Activated T-cell treated with anti-CD3 and anti-CD28 coated beads, Interleukin-2, amount 50 U/mL, for 24 hours (primary cell): ENCODE results near the gene KCNQ5.

Source experiments
- DNase-seq: peaks from one replicate; pipeline ENCODE4 v3.0.0-alpha.2; 2020
- H3K27ac Mint-ChIP-seq: 2 replicates; pipeline ENCODE4 v1.8.0; 2020; ENCODE audit warnings: mild to moderate bottlenecking, mixed read lengths
- H3K27me3 Mint-ChIP-seq: 2 replicates; pipeline ENCODE4 v1.8.0; 2020; ENCODE audit warnings: mixed read lengths
- H3K36me3 Mint-ChIP-seq: 2 replicates; pipeline ENCODE4 v1.8.0; 2020; ENCODE audit warnings: low read depth, mixed read lengths
- H3K4me1 Mint-ChIP-seq: 2 replicates; pipeline ENCODE4 v1.8.0; 2020; ENCODE audit warnings: low read depth, mixed read lengths
- H3K4me3 Mint-ChIP-seq: 2 replicates; pipeline ENCODE4 v1.8.0; 2020; ENCODE audit warnings: mild to moderate bottlenecking, moderate library complexity, mixed read lengths
- H3K9me3 Mint-ChIP-seq: 2 replicates; pipeline ENCODE4 v1.8.0; 2020; ENCODE audit warnings: mixed read lengths

Gene KCNQ5

GRCh38 chr6:73004231-73004630 is 382.4 kb downstream of the KCNQ5 start:
- Mint-ChIP-seq H3K27me3 (no peaks in the 10 kb centered on the region), H3K27ac (no peak overlapping the region), H3K4me3 (no peak overlapping the region), H3K4me1 (no peaks in the 10 kb centered on the region), H3K9me3 (peaks cover 6% of the 10 kb centered on the region), H3K36me3 (peaks cover 17% of the 10 kb centered on the region)
- DNase-seq, result no peak

- H3K36me3 Mint-ChIP-seq, result peaks cover 17% of the 10 kb centered on the region
- H3K4me3 Mint-ChIP-seq, result no peak overlapping the region
- no peak for DNase-seq
- H3K27me3 Mint-ChIP-seq, result no peaks in the 10 kb centered on the region
- H3K9me3 Mint-ChIP-seq, result peaks cover 6% of the 10 kb centered on the region
- H3K4me1 Mint-ChIP-seq, result no peaks in the 10 kb centered on the region
- no peak overlapping the region for H3K27ac Mint-ChIP-seq
These were observed 383.0 kb downstream of the KCNQ5 start for GRCh38 chr6:73004861-73005260.

- no peak overlapping the region for H3K27ac Mint-ChIP-seq
- H3K27me3 Mint-ChIP-seq, result no peaks in the 10 kb centered on the region
- no peaks in the 10 kb centered on the region for H3K4me1 Mint-ChIP-seq
- no peak overlapping the region for H3K4me3 Mint-ChIP-seq
- H3K36me3 Mint-ChIP-seq, result peaks cover 17% of the 10 kb centered on the region
- no peak for DNase-seq
- peaks cover 6% of the 10 kb centered on the region for H3K9me3 Mint-ChIP-seq
These were observed 384.3 kb downstream of the KCNQ5 start for GRCh38 chr6:73006146-73006545.

GRCh38 chr6:73011945-73012344 is 390.1 kb downstream of the KCNQ5 start:
- Mint-ChIP-seq H3K9me3 (peaks cover 3% of the 10 kb centered on the region), H3K36me3 (peaks cover 11% of the 10 kb centered on the region), H3K4me1 (no peaks in the 10 kb centered on the region), H3K27me3 (no peaks in the 10 kb centered on the region), H3K4me3 (no peak overlapping the region), H3K27ac (no peak overlapping the region)
- DNase-seq, result no peak

- no peaks in the 10 kb centered on the region for H3K36me3 Mint-ChIP-seq
- no peak for DNase-seq
- no peaks in the 10 kb centered on the region for H3K27me3 Mint-ChIP-seq
- no peak overlapping the region for H3K27ac Mint-ChIP-seq
- H3K4me1 Mint-ChIP-seq, result no peaks in the 10 kb centered on the region
- H3K9me3 Mint-ChIP-seq, result no peaks in the 10 kb centered on the region
- no peak overlapping the region for H3K4me3 Mint-ChIP-seq
These were observed 395.6 kb downstream of the KCNQ5 start for GRCh38 chr6:73017476-73017875.

GRCh38 chr6:73024598-73024997 is 402.7 kb downstream of the KCNQ5 start:
- H3K4me3 Mint-ChIP-seq, result no peak overlapping the region
- H3K36me3 Mint-ChIP-seq, result no peaks in the 10 kb centered on the region
- no peaks in the 10 kb centered on the region for H3K9me3 Mint-ChIP-seq
- no peak for DNase-seq
- H3K4me1 Mint-ChIP-seq, result no peaks in the 10 kb centered on the region
- no peak overlapping the region for H3K27ac Mint-ChIP-seq
- no peaks in the 10 kb centered on the region for H3K27me3 Mint-ChIP-seq

- Mint-ChIP-seq H3K27ac (no peak overlapping the region), H3K9me3 (no peaks in the 10 kb centered on the region), H3K27me3 (no peaks in the 10 kb centered on the region), H3K4me1 (peaks cover 11% of the 10 kb centered on the region), H3K4me3 (no peak overlapping the region), H3K36me3 (no peaks in the 10 kb centered on the region)
- DNase-seq, result no peak
These were observed 405.8 kb downstream of the KCNQ5 start for GRCh38 chr6:73027691-73028090.

- H3K27me3 Mint-ChIP-seq, result no peaks in the 10 kb centered on the region
- DNase-seq, result no peak
- H3K4me3 Mint-ChIP-seq, result no peak overlapping the region
- H3K9me3 Mint-ChIP-seq, result no peaks in the 10 kb centered on the region
- peaks cover 13% of the 10 kb centered on the region for H3K4me1 Mint-ChIP-seq
- H3K36me3 Mint-ChIP-seq, result no peaks in the 10 kb centered on the region
- H3K27ac Mint-ChIP-seq, result no peak overlapping the region
These were observed 406.4 kb downstream of the KCNQ5 start for GRCh38 chr6:73028124-73028766.

- H3K36me3 Mint-ChIP-seq, result no peaks in the 10 kb centered on the region
- no peaks in the 10 kb centered on the region for H3K27me3 Mint-ChIP-seq
- H3K9me3 Mint-ChIP-seq, result no peaks in the 10 kb centered on the region
- H3K27ac Mint-ChIP-seq, result no peak overlapping the region
- H3K4me1 Mint-ChIP-seq, result peaks cover 13% of the 10 kb centered on the region
- no peak for DNase-seq
- no peak overlapping the region for H3K4me3 Mint-ChIP-seq
These were observed 407.1 kb downstream of the KCNQ5 start for GRCh38 chr6:73028893-73029450.

- H3K4me1 Mint-ChIP-seq, result peaks cover 13% of the 10 kb centered on the region
- no peak overlapping the region for H3K27ac Mint-ChIP-seq
- no peaks in the 10 kb centered on the region for H3K27me3 Mint-ChIP-seq
- DNase-seq, result no peak
- no peak overlapping the region for H3K4me3 Mint-ChIP-seq
- H3K36me3 Mint-ChIP-seq, result no peaks in the 10 kb centered on the region
- H3K9me3 Mint-ChIP-seq, result no peaks in the 10 kb centered on the region
These were observed 408.4 kb downstream of the KCNQ5 start for GRCh38 chr6:73030257-73030656.

- DNase-seq, result no peak
- Mint-ChIP-seq H3K9me3 (no peaks in the 10 kb centered on the region), H3K4me3 (no peak overlapping the region), H3K4me1 (peaks cover 13% of the 10 kb centered on the region), H3K27ac (no peak overlapping the region), H3K27me3 (no peaks in the 10 kb centered on the region), H3K36me3 (no peaks in the 10 kb centered on the region)
These were observed 409.2 kb downstream of the KCNQ5 start for GRCh38 chr6:73030791-73031782.

GRCh38 chr6:73032586-73032985 is 410.7 kb downstream of the KCNQ5 start:
- Mint-ChIP-seq H3K27me3 (no peaks in the 10 kb centered on the region), H3K4me1 (peaks cover 13% of the 10 kb centered on the region), H3K4me3 (no peak overlapping the region), H3K9me3 (no peaks in the 10 kb centered on the region), H3K27ac (no peak overlapping the region), H3K36me3 (peaks cover 4% of the 10 kb centered on the region)
- no peak for DNase-seq

- H3K27me3 Mint-ChIP-seq, result no peaks in the 10 kb centered on the region
- H3K27ac Mint-ChIP-seq, result no peak overlapping the region
- H3K36me3 Mint-ChIP-seq, result peaks cover 4% of the 10 kb centered on the region
- no peak overlapping the region for H3K4me3 Mint-ChIP-seq
- DNase-seq, result no peak
- peaks cover 8% of the 10 kb centered on the region for H3K4me1 Mint-ChIP-seq
- H3K9me3 Mint-ChIP-seq, result peaks cover 10% of the 10 kb centered on the region
These were observed 414.8 kb downstream of the KCNQ5 start for GRCh38 chr6:73036689-73037088.

GRCh38 chr6:73041051-73041450 is 419.2 kb downstream of the KCNQ5 start:
- no peaks in the 10 kb centered on the region for H3K4me1 Mint-ChIP-seq
- H3K27ac Mint-ChIP-seq, result no peak overlapping the region
- H3K27me3 Mint-ChIP-seq, result no peaks in the 10 kb centered on the region
- no peak overlapping the region for H3K4me3 Mint-ChIP-seq
- no peak for DNase-seq
- peaks cover 10% of the 10 kb centered on the region for H3K9me3 Mint-ChIP-seq
- H3K36me3 Mint-ChIP-seq, result peaks cover 10% of the 10 kb centered on the region

- Mint-ChIP-seq H3K4me3 (no peak overlapping the region), H3K4me1 (no peaks in the 10 kb centered on the region), H3K27me3 (no peaks in the 10 kb centered on the region), H3K9me3 (peaks cover 10% of the 10 kb centered on the region), H3K27ac (no peak overlapping the region), H3K36me3 (peaks cover 6% of the 10 kb centered on the region)
- DNase-seq, result no peak
These were observed 421.0 kb downstream of the KCNQ5 start for GRCh38 chr6:73042892-73043291.
